ENCODE data around the gene USP10.
"Not testable (repeated sequence)": the region's sequence is repeated elsewhere in the genome, so short reads cannot be mapped to it uniquely, and the experiment has no call there.

USP10 gene

GRCh38 chr16:84675423-84675822 lies 24.4 kb upstream of the USP10 start:
- DNase-seq: no peak

- no peak for DNase-seq
These were observed 23.9 kb upstream of the USP10 start for GRCh38 chr16:84675884-84676283.

- DNase-seq: no peak
These were observed 22.6 kb upstream of the USP10 start for GRCh38 chr16:84677017-84677803.

- no peak for DNase-seq
These were observed 22.0 kb upstream of the USP10 start for GRCh38 chr16:84677849-84678248.

- DNase-seq: no peak
These were observed 21.3 kb upstream of the USP10 start for GRCh38 chr16:84678541-84678940.

GRCh38 chr16:84680165-84680842 lies 19.5 kb upstream of the USP10 start:
- DNase-seq: no peak

GRCh38 chr16:84680843-84681629 lies 18.8 kb upstream of the USP10 start:
- no peak for DNase-seq

GRCh38 chr16:84683691-84684591 lies 15.9 kb upstream of the USP10 start:
- no peak for DNase-seq

- DNase-seq: no peak
These were observed 15.2 kb upstream of the USP10 start for GRCh38 chr16:84684592-84684965.

GRCh38 chr16:84685210-84685609 lies 14.6 kb upstream of the USP10 start:
- DNase-seq: no peak

GRCh38 chr16:84686707-84687298 lies 13.0 kb upstream of the USP10 start:
- no peak for DNase-seq

- peak; percentile 86 for DNase-seq
These were observed 12.1 kb upstream of the USP10 start for GRCh38 chr16:84687715-84688114.

GRCh38 chr16:84688163-84688562 lies 11.6 kb upstream of the USP10 start:
- not testable (repeated sequence) for DNase-seq

GRCh38 chr16:84689111-84689510 lies 10.7 kb upstream of the USP10 start:
- DNase-seq: peak; percentile 97

- DNase-seq: no peak
These were observed 9.5 kb upstream of the USP10 start for GRCh38 chr16:84690088-84690819.

GRCh38 chr16:84692451-84693214 lies 7.2 kb upstream of the USP10 start:
- DNase-seq: no peak

- DNase-seq: not testable (repeated sequence)
These were observed 5.9 kb upstream of the USP10 start for GRCh38 chr16:84693869-84694268.

- no peak for DNase-seq
These were observed 4.8 kb upstream of the USP10 start for GRCh38 chr16:84694980-84695379.

GRCh38 chr16:84699147-84699711 lies 571 bp upstream of the USP10 start:
- DNase-seq: peak; percentile 29

Data from EL (cell line).